Immature natural killer cell (primary cell): ENCODE results near the gene MCU. TPM values are rescaled to one million over a fixed set of nuclear protein-coding genes. Genes with fewer than 3 reads are reported as not detected.
A peak's percentile ranks its signal among the peaks of the same experiment; 100 is the strongest.
"Not testable (repeated sequence)": the region's sequence is repeated elsewhere in the genome, so short reads cannot be mapped to it uniquely, and the experiment has no call there.

Source experiments
- DNase-seq, 3 donors: peaks; one replicate each; pipeline ENCODE4 v3.0.0; 2022; ENCODE audit warnings: mixed read lengths in 1 of 3
- H3K27ac Mint-ChIP-seq, 6 donors: one replicate each; pipeline ENCODE4 v1.8.0; 2020; ENCODE audit warnings: mixed read lengths in 6 of 6, mild to moderate bottlenecking in 5 of 6, inconsistent platforms in 4 of 6, moderate library complexity in 3 of 6
- H3K27me3 Mint-ChIP-seq, 3 donors: one replicate each; pipeline ENCODE4 v1.8.0; 2020 to 2021; ENCODE audit warnings: low read depth in 3 of 3, mild to moderate bottlenecking in 3 of 3, mixed read lengths in 3 of 3, moderate library complexity in 3 of 3, inconsistent platforms in 1 of 3
- H3K36me3 Mint-ChIP-seq, 3 donors: one replicate each; pipeline ENCODE4 v1.8.0; 2020; ENCODE audit warnings: mixed read lengths in 3 of 3, inconsistent platforms in 2 of 3, mild to moderate bottlenecking in 2 of 3
- H3K4me1 Mint-ChIP-seq, 2 donors: one replicate each; pipeline ENCODE4 v1.8.0; 2020; ENCODE audit warnings: inconsistent platforms in 2 of 2, mild to moderate bottlenecking in 2 of 2, mixed read lengths in 2 of 2, moderate library complexity in 1 of 2
- H3K4me3 Mint-ChIP-seq, 5 donors: one replicate each; pipeline ENCODE4 v1.8.0; 2020; ENCODE audit warnings: mild to moderate bottlenecking in 5 of 5, mixed read lengths in 5 of 5, inconsistent platforms in 3 of 5, moderate library complexity in 3 of 5
- H3K9me3 Mint-ChIP-seq, 6 donors: one replicate each; pipeline ENCODE4 v1.8.0; 2020; ENCODE audit warnings: mild to moderate bottlenecking in 6 of 6, mixed read lengths in 6 of 6, inconsistent platforms in 4 of 6, moderate library complexity in 3 of 6
- polyA plus RNA-seq, 3 donors: library from polyadenylated mRNA; unstranded; fragments of 300-500 nt; fragmentation: Illumina TruSeq; gene quantifications; one replicate each; pipeline ENCODE4 v1.2.3, GENCODE V29; 2021

The MCU gene
- polyA plus RNA-seq, 3 donors from 2014 or later = 9.2 to 11.6 (median 11.5) TPM

DNA sequence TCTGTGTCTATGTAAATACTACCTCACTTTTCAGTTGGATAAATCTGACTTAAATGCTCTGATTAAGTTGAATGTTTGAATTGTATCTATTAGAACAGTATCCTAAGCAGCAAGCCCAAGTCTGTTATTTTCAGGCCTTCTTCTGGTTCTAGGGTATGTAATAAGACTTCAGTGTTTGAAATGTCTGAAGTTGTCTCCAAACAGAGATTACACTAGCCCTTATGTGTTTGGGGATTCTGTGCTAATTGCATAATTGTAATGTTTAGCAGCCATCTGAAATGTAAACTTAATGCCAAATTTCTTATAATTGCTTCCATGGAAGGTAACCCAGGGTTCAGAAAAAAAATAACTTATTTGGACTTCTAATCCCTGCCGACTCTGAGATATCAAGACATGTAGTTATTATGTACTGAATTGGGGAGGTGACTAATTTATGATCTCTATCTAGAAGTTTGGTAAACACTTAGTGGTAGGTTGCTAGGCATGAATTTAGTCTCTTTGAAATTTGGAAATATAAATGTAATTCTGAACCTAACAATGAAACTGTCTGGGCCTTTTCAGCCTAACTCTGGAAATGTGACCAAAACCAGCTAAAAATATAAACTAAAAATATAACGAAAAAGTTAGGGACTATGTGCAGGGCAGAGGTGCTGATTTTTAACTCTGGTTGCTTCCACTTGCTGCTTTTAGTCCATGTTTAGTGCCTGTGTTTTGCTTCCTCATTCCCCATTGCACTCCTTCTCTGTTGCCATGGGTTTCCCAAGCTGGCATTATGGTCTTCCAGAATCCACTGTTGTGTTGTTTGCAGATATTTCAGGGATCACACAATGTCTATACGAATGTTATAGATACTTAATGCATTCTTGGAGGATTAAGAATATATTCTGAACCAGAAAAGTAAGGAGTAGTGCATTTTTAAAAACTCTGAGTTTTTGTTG, 54.8 kb downstream of the MCU start:
- Mint-ChIP-seq H3K9me3 (no peaks in the 10 kb centered on the region), H3K27me3 (no peaks in the 10 kb centered on the region), H3K27ac (no peak overlapping the region), H3K4me3 (no peak overlapping the region), H3K36me3 (no peaks in the 10 kb centered on the region), H3K4me1 (no peaks in the 10 kb centered on the region)
- no peak for DNase-seq

DNA sequence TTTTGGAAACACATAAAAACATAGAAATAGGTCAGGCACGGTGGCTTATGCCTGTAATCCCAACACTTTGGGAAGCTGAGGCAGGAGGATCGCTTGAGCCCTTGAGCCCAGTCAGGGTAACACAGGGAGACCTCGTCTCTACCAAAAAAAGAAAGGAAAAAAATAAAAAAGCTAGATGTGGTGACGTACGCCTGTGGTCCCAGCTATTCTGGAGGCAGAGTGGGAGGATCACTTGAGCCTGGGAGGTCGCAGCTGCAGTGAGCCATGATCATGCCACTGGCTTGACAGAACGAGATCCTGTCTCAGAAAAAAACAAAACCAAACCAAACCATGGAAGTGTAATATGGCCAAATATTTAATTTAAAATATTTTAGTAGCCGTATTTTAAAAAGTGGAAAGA, 55.6 kb downstream of the MCU start:
- no peaks in the 10 kb centered on the region for H3K27me3 Mint-ChIP-seq
- no peak for DNase-seq
- no peak overlapping the region for H3K27ac Mint-ChIP-seq
- H3K9me3 Mint-ChIP-seq = no peaks in the 10 kb centered on the region
- peaks cover 0 to 4% of the 10 kb centered on the region in 2 donors for H3K4me1 Mint-ChIP-seq
- H3K36me3 Mint-ChIP-seq = no peaks in the 10 kb centered on the region
- H3K4me3 Mint-ChIP-seq = no peak overlapping the region

DNA sequence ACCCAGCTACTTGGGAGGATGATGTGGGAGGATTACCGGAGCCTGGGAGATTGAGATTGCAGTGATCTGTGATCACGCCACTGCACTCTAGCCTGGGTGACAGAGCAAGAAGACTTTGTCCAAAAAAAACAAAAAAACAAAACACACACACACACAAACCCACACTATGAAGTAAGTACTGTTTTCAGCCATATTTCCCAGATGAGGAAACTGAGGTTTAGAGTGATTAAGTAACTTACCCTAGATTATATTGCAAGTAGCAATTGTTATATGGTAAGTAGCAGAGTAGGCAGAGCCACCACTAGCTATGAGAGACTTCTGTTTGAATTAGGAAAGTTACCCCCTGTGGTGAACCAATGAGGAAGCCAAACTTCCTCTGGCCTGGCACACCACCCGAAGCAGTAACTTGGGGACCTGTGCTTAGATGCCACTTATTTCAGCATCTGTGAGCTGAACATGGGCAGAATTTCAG, 61.9 kb downstream of the MCU start:
- Mint-ChIP-seq H3K4me3 (peak overlapping the region in 3 of 5 donors; percentile 1 to 53 (median 14)), H3K9me3 (no peaks in the 10 kb centered on the region), H3K36me3 (no peaks in the 10 kb centered on the region), H3K27ac (peak overlapping the region in 2 of 6 donors; percentile 28 to 31), H3K27me3 (no peaks in the 10 kb centered on the region), H3K4me1 (peaks cover 16 to 30% of the 10 kb centered on the region in 2 donors)
- DNase-seq = peak in 2 of 3 donors; percentile 2 to 5

DNA sequence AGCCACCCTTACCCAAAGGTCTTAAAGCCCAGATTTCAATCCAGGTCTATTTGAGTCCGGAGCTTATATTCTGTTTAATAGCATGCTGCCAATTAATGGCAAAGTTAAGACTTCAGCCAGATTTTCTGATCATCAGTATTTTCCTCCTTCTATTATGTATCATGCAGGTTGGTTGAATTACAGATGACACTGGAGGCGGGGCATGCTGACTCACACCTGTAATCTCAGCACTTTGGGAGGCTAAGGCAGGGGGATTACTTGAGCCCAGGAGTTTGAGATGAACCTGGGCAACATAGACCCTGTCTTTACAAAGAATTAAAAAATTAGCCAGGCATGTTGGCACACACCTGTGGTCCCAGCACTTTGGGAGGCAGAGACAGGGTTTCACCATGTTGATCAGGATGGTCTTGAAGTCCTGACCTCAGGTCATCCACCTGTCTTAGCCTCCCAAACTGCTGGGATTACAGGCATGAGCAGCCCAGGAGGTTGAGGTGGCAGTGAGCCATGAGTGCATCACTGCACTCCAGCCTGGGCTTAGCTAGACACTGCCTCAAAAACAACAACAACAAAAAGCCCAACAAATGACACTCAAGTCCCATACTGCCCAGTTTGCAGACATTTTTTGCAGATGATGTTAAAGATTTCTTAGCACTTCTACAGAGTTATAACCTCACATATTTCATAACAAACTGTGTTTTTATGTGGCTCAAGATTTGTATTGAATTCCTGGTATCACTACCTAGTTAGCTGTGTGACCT, 62.5 kb downstream of the MCU start:
- H3K4me3 Mint-ChIP-seq = peak overlapping the region in 2 of 5 donors; percentile 1 to 53
- no peak for DNase-seq
- H3K36me3 Mint-ChIP-seq = no peaks in the 10 kb centered on the region
- peak overlapping the region in 2 of 6 donors; percentile 28 to 31 for H3K27ac Mint-ChIP-seq
- H3K27me3 Mint-ChIP-seq = no peaks in the 10 kb centered on the region
- no peaks in the 10 kb centered on the region for H3K9me3 Mint-ChIP-seq
- peaks cover 17 to 34% of the 10 kb centered on the region in 2 donors for H3K4me1 Mint-ChIP-seq

DNA sequence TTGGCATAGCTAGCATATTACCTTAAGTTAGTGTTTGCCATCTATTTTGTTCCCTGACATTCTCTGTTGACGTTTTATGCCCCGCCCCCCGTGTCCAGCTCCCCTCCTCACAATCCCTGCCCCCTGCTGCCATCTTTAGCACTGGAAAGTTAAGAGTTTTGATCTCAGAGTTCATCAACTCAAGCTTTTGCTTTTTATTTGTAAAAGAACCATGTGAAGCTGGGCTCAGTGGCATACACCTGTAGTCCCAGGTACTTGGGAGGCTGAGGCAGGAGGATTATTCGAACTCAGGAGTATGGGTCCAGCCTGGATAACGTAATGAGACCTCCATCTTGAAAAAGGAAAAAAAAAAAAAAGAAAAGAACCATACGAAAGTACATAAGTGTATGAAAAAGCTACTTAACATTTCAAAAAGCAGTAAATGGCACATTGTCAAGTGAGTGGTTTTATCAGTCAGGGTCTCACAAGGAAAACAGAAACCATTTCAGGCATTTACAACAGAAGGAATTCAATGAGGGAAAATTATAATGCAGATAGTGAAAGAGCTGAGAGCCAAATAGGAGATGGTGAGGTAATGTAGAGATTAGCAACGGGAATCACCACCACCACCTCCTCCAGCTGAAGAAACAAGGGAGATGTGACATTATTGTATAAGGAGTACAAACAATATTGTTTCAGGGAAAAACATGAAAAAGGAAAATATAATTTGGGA, 64.9 kb downstream of the MCU start:
- H3K4me3 Mint-ChIP-seq = no peak overlapping the region

DNA sequence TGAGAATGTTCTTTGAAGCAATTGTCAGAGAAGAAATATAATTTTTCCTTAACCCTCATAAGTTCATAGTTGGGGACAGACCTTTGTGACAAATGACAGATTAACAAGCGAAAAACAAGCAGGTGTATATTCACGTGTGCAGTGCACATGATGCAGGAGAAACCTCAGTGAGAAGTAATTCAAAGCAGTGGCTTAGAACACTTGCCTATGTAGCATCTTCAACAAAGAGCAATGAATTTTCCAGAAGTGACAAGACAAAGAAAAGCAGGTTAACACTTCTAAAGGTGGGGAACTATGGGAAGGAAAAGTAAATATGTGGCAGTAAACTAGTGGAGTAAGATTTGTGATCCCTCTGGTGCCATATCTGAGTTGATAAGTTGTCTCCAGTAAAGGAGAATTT, 65.8 kb downstream of the MCU start:
- Mint-ChIP-seq H3K9me3 (no peaks in the 10 kb centered on the region), H3K36me3 (peaks cover 0 to 3% (median 0%) of the 10 kb centered on the region in 3 donors)

More for the DNA sequence above, 64.9 kb downstream of the MCU start:
- H3K36me3 Mint-ChIP-seq = peaks cover 0 to 3% (median 0%) of the 10 kb centered on the region in 3 donors
- no peaks in the 10 kb centered on the region for H3K27me3 Mint-ChIP-seq
- peaks cover 19 to 34% of the 10 kb centered on the region in 2 donors for H3K4me1 Mint-ChIP-seq
- no peak overlapping the region for H3K27ac Mint-ChIP-seq
- no peaks in the 10 kb centered on the region for H3K9me3 Mint-ChIP-seq
- no peak for DNase-seq

DNA sequence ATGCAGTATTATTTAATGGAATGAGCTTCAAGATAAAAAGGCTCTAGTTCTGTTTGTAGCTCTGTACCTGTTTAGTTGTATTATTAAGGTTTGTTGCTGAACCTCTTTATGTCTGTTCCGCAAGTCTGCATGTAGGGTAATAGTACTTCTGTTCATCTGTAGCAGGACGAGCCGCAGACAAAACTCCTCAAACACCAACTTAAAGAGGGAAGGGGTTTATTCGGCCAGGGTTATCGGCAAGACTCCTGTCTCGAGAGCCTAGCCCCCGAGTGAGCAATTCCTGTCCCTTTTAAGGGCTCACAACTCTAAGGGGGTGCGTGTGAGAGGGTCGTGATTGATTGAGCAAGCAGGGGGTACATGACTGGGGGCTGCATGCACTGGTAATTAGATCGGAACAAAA, 67.0 kb downstream of the MCU start:
- Mint-ChIP-seq H3K27ac (peak overlapping the region in 1 of 6 donors; percentile 49), H3K4me1 (peaks cover 10 to 16% of the 10 kb centered on the region in 2 donors)
- not testable (repeated sequence) for H3K27me3 Mint-ChIP-seq, H3K36me3 Mint-ChIP-seq, DNase-seq, H3K9me3 Mint-ChIP-seq, H3K4me3 Mint-ChIP-seq

More for the DNA sequence above, 65.8 kb downstream of the MCU start:
- no peak overlapping the region for H3K4me3 Mint-ChIP-seq
- no peak for DNase-seq
- H3K27me3 Mint-ChIP-seq = no peaks in the 10 kb centered on the region
- peak overlapping the region in 1 of 6 donors; percentile 9 for H3K27ac Mint-ChIP-seq
- peaks cover 19 to 27% of the 10 kb centered on the region in 2 donors for H3K4me1 Mint-ChIP-seq

GRCh38 chr10:72759584-72759983, 67.6 kb downstream of the MCU start:
- H3K36me3 Mint-ChIP-seq = peaks cover 0 to 8% (median 0%) of the 10 kb centered on the region in 3 donors
- no peaks in the 10 kb centered on the region for H3K9me3 Mint-ChIP-seq
- H3K4me3 Mint-ChIP-seq = no peak overlapping the region
- no peaks in the 10 kb centered on the region for H3K27me3 Mint-ChIP-seq
- peaks cover 6 to 9% of the 10 kb centered on the region in 2 donors for H3K4me1 Mint-ChIP-seq
- no peak overlapping the region for H3K27ac Mint-ChIP-seq
- no peak for DNase-seq

GRCh38 chr10:72761498-72761897, 69.6 kb downstream of the MCU start:
- DNase-seq = no peak
- Mint-ChIP-seq H3K9me3 (no peaks in the 10 kb centered on the region), H3K27me3 (no peaks in the 10 kb centered on the region), H3K4me3 (no peak overlapping the region), H3K36me3 (peaks cover 3 to 11% (median 3%) of the 10 kb centered on the region in 3 donors), H3K27ac (no peak overlapping the region), H3K4me1 (peaks cover 3 to 5% of the 10 kb centered on the region in 2 donors)

- no peaks in the 10 kb centered on the region for H3K9me3 Mint-ChIP-seq
- peaks cover 5 to 14% (median 6%) of the 10 kb centered on the region in 3 donors for H3K36me3 Mint-ChIP-seq
- peaks cover 3 to 5% of the 10 kb centered on the region in 2 donors for H3K4me1 Mint-ChIP-seq
- no peaks in the 10 kb centered on the region for H3K27me3 Mint-ChIP-seq
- no peak overlapping the region for H3K4me3 Mint-ChIP-seq
- no peak for DNase-seq
- no peak overlapping the region for H3K27ac Mint-ChIP-seq
These were observed 70.1 kb downstream of the MCU start for GRCh38 chr10:72762042-72762441.

DNA sequence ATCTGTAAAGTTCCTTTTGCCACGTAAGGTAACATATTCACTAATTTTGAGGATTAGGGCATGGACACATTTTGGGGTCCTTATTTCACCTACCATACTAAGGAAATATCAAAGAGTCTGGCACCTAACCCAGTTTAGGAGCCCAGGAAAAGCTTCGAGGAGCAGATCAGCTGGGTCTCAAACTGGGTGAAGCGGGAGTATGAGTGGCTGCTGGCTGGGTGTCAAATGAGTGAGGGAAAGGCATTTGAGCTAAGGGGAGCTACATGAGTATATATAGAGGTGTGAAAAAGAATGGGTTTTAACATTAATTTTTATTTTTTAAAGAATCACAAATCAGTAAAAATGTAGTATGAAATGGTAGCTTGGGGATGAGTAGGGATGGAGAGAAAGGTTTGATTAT, 71.3 kb downstream of the MCU start:
- Mint-ChIP-seq H3K27ac (no peak overlapping the region), H3K27me3 (no peaks in the 10 kb centered on the region), H3K36me3 (peaks cover 11 to 17% (median 11%) of the 10 kb centered on the region in 3 donors), H3K4me3 (no peak overlapping the region), H3K4me1 (peaks cover 3 to 5% of the 10 kb centered on the region in 2 donors), H3K9me3 (peaks cover 0 to 7% (median 5%) of the 10 kb centered on the region in 6 donors)
- DNase-seq = no peak

DNA sequence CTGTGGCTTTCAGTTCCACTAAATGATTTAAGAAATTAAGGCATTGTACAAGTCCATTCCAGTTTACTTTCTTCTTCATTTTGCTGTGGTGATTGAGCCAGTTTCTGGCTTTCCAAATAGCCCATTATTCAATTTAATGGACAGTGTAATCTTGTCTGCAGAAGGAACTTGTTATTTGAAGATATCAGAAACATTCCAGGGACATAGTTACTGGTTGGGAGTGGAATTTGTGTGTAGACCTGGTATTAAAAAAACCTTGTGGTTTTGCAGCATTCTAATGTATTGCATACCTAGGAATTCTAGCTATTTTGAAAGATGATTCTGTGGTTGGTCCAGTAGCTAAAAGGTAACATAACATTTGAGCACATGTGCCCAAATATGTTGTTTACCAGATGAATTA, 72.2 kb downstream of the MCU start:
- Mint-ChIP-seq H3K4me3 (no peak overlapping the region), H3K27ac (no peak overlapping the region), H3K4me1 (peaks cover 1% of the 10 kb centered on the region in 2 donors), H3K9me3 (peaks cover 0 to 7% (median 5%) of the 10 kb centered on the region in 6 donors), H3K36me3 (peaks cover 11 to 19% (median 11%) of the 10 kb centered on the region in 3 donors), H3K27me3 (no peaks in the 10 kb centered on the region)
- no peak for DNase-seq

DNA sequence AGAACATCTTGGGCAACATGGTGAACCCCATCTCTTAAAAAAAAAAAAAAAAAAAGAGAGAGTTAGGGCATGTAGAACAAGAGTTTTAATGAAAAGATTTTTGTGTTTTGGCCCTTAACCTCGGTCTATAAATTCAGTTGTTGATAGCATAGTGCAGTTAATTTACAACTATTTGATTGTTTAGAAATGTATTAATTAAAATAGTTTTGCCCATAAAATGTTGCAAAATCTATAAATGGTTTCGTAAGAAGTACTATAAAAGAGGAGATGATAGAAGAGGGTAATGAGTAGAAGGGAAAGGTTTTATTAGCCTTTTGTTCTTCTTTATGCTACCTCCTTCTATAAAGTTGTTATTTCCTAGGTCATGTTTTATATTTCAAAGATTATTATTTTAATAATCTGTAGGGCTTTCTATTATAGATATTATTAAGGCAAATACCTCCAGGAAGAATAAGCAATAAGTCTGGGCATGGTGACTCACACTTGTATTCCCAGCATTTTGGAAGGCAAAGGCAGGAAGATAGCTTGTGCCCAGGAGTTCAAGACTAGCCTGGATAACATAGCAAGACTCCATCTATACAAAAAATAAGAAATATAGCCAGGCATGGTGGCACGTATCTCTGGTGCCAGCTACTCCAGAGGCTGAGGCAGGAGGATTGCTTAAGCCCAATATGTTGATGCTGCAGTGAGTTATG, 73.3 kb downstream of the MCU start:
- no peak for DNase-seq
- no peak overlapping the region for H3K27ac Mint-ChIP-seq
- peaks cover 0 to 7% (median 5%) of the 10 kb centered on the region in 6 donors for H3K9me3 Mint-ChIP-seq
- no peaks in the 10 kb centered on the region for H3K27me3 Mint-ChIP-seq
- H3K4me3 Mint-ChIP-seq = no peak overlapping the region
- H3K4me1 Mint-ChIP-seq = peaks cover 1 to 10% of the 10 kb centered on the region in 2 donors
- peaks cover 15 to 24% (median 20%) of the 10 kb centered on the region in 3 donors for H3K36me3 Mint-ChIP-seq
